Measurements from ENCODE around the gene NME9. TPM values are rescaled to one million over a fixed set of nuclear protein-coding genes. Genes with fewer than 3 reads are reported as not detected.

The NME9 gene
- total RNA-seq, 2 experiments from 2014 or later = 0.80 TPM; not detected in 1

GRCh38 chr3:138359919-138360868 lies 30.5 kb upstream of the NME9 start:
- no peak overlapping the region for H3K4me3 Mint-ChIP-seq
- Histone ChIP-seq H3K4me3 (ENCODE audit: low read length) (no peak overlapping the region), H3K27ac (ENCODE audit: low read depth in 1 of 2, low read length in 2 of 2) (no peak overlapping the region), H3K27me3 (ENCODE audit: control insufficient read depth in 1 of 2, insufficient read depth in 2 of 2, low read length in 2 of 2) (no peaks in the 10 kb centered on the region), H3K4me1 (ENCODE audit: insufficient read depth, low read length) (no peaks in the 10 kb centered on the region), H3K36me3 (ENCODE audit: insufficient read depth, low read length) (no peaks in the 10 kb centered on the region), H3K9me3 (ENCODE audit: control insufficient read depth in 1 of 2, insufficient read depth in 1 of 2, low read length in 2 of 2) (no peaks in the 10 kb centered on the region)
- DNase-seq (no peak), ATAC-seq (ENCODE audit: poor library complexity) (no peak)
- TF ChIP-seq, protein P1, sequence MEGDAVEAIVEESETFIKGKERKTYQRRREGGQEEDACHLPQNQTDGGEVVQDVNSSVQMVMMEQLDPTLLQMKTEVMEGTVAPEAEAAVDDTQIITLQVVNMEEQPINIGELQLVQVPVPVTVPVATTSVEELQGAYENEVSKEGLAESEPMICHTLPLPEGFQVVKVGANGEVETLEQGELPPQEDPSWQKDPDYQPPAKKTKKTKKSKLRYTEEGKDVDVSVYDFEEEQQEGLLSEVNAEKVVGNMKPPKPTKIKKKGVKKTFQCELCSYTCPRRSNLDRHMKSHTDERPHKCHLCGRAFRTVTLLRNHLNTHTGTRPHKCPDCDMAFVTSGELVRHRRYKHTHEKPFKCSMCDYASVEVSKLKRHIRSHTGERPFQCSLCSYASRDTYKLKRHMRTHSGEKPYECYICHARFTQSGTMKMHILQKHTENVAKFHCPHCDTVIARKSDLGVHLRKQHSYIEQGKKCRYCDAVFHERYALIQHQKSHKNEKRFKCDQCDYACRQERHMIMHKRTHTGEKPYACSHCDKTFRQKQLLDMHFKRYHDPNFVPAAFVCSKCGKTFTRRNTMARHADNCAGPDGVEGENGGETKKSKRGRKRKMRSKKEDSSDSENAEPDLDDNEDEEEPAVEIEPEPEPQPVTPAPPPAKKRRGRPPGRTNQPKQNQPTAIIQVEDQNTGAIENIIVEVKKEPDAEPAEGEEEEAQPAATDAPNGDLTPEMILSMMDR (IDR thresholded peaks at IDR 0.05) = no peak
- no peaks in the 10 kb centered on the region for H3K9me3 Mint-ChIP-seq
- no peaks in the 10 kb centered on the region for H3K4me1 Mint-ChIP-seq (ENCODE audit: low read depth)
- intact Hi-C loops (cut with DNase I, micrococcal nuclease) = no loop called here
- H3K36me3 Mint-ChIP-seq (ENCODE audit: low read depth) = no peaks in the 10 kb centered on the region
- H3K27me3 Mint-ChIP-seq = peaks cover 4% of the 10 kb centered on the region
- H3K27ac Mint-ChIP-seq = no peak overlapping the region
- ChIA-PET POLR2A (no interaction called here), CTCF (no interaction called here)

DNA sequence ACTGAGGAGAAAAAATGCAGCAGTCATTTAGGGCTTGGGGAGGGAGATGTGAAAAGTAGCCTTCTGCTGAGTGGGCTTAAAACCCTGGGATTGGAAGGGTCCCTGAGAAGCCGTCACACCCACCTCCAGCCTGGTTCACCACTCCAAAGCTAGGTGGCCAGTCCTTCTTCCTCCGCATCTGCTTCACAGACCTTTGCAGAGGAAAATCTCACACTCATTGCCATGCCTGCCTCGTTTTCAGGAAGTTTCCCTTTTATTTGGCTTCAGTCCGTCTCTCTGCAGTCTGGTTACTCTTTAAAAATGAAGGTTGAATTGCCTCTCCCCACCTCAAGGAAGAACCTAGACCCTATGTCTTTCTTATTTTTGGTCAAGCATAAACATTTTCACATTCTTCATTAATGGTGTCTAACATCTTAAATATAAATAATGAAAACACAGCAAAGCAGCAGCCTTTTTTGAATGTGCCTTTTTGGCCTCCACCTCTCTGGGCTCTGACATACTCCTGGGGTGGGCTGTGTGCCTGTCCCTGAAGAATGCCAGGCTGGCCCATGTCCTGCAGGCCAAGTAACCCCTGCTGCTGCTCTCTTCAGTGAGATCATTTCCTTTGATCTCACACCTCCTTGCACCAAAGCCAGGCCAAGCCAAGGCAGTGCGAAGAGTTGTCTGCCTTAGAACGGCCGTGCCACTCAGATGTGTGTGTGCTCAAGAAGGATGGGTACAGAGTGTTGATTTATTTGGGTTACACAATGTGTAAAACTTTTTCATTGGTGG lies 29.7 kb upstream of the NME9 start:
- ATAC-seq (ENCODE audit: poor library complexity) = no peak
- H3K27ac Mint-ChIP-seq = no peak overlapping the region
- Histone ChIP-seq H3K27ac (ENCODE audit: low read depth in 1 of 2, low read length in 2 of 2) (no peak overlapping the region), H3K36me3 (ENCODE audit: insufficient read depth, low read length) (no peaks in the 10 kb centered on the region), H3K27me3 (ENCODE audit: control insufficient read depth in 1 of 2, insufficient read depth in 2 of 2, low read length in 2 of 2) (no peaks in the 10 kb centered on the region), H3K4me1 (ENCODE audit: insufficient read depth, low read length) (no peaks in the 10 kb centered on the region), H3K9me3 (ENCODE audit: control insufficient read depth in 1 of 2, insufficient read depth in 1 of 2, low read length in 2 of 2) (no peaks in the 10 kb centered on the region), H3K4me3 (ENCODE audit: low read length) (no peak overlapping the region)
- H3K4me1 Mint-ChIP-seq (ENCODE audit: low read depth) = no peaks in the 10 kb centered on the region
- DNase-seq = no peak
- H3K27me3 Mint-ChIP-seq = peaks cover 4% of the 10 kb centered on the region
- no peaks in the 10 kb centered on the region for H3K9me3 Mint-ChIP-seq
- TF ChIP-seq, protein P1 (IDR thresholded peaks at IDR 0.05) = no peak
- ChIA-PET POLR2A (no interaction called here), CTCF (no interaction called here)
- no peaks in the 10 kb centered on the region for H3K36me3 Mint-ChIP-seq (ENCODE audit: low read depth)
- intact Hi-C loops (cut with DNase I, micrococcal nuclease) = no loop called here
- no peak overlapping the region for H3K4me3 Mint-ChIP-seq

- H3K9me3 Mint-ChIP-seq = no peaks in the 10 kb centered on the region
- Histone ChIP-seq H3K27me3 (ENCODE audit: control insufficient read depth in 1 of 2, insufficient read depth in 2 of 2, low read length in 2 of 2) (no peaks in the 10 kb centered on the region), H3K9me3 (ENCODE audit: control insufficient read depth in 1 of 2, insufficient read depth in 1 of 2, low read length in 2 of 2) (no peaks in the 10 kb centered on the region), H3K4me3 (ENCODE audit: low read length) (no peak overlapping the region), H3K27ac (ENCODE audit: low read depth in 1 of 2, low read length in 2 of 2) (no peak overlapping the region), H3K4me1 (ENCODE audit: insufficient read depth, low read length) (no peaks in the 10 kb centered on the region), H3K36me3 (ENCODE audit: insufficient read depth, low read length) (no peaks in the 10 kb centered on the region)
- H3K27ac Mint-ChIP-seq = no peak overlapping the region
- H3K4me1 Mint-ChIP-seq (ENCODE audit: low read depth) = no peaks in the 10 kb centered on the region
- TF ChIP-seq, protein P1 (IDR thresholded peaks at IDR 0.05) = no peak
- ATAC-seq (ENCODE audit: poor library complexity) (no peak), DNase-seq (no peak)
- POLR2A ChIA-PET = no interaction called here
- intact Hi-C loops (cut with DNase I, micrococcal nuclease) = no loop called here
- CTCF ChIA-PET = no interaction called here
- H3K36me3 Mint-ChIP-seq (ENCODE audit: low read depth) = no peaks in the 10 kb centered on the region
- no peak overlapping the region for H3K4me3 Mint-ChIP-seq
- H3K27me3 Mint-ChIP-seq = peaks cover 4% of the 10 kb centered on the region
These were observed 27.2 kb upstream of the NME9 start for GRCh38 chr3:138356730-138357405.

All from CD4-positive, alpha-beta T cell (primary cell).